A673 (cell line): ENCODE results near the gene TRMT6. TPM values are rescaled to one million over a fixed set of nuclear protein-coding genes. Genes with fewer than 3 reads are reported as not detected.

Experiments used
- BruUV-seq: library from RNA; stranded (reverse); fragments of 400-500 nt; replicated peaks from 2 replicates; lab custom pipeline; 2021; lab: Mats Ljungman, UMichigan
- CTCF ChIA-PET: fragments of 300-600 bp; sonication (Branson Sonifier 250); formaldehyde crosslinking; loops from one replicate; lab custom pipeline; 2022; ENCODE audit warnings: antibody characterized with exemption; lab: Charles Lee
- POLR2A ChIA-PET: fragments of 300-600 bp; sonication (Branson Sonifier 250); formaldehyde crosslinking; loops from one replicate; lab custom pipeline; 2022; ENCODE audit warnings: antibody characterized with exemption; ENCODE audit not compliant: low non-redundant PET; lab: Charles Lee
- DNase-seq: peaks from one replicate; pipeline ENCODE4 v3.0.0-alpha.2; 2015; ENCODE audit warnings: low spot score
- H3K27ac ChIP-seq: fragments of 200-600 bp; sonication (generic); 2 replicates; pipeline ENCODE4 v1.5.1; 2016; ENCODE audit warnings: mixed run types, low read depth, mild to moderate bottlenecking, mixed read lengths, antibody characterized with exemption, low read length; ENCODE audit not compliant: poor library complexity, severe bottlenecking
- H3K27me3 ChIP-seq: fragments of 200-600 bp; sonication (generic); replicated peaks from 2 replicates; pipeline ENCODE4 v1.6.1; 2017; ENCODE audit warnings: mixed run types, low read depth, mild to moderate bottlenecking, mixed read lengths, antibody characterized with exemption, low read length; ENCODE audit not compliant: insufficient read depth, poor library complexity
- H3K36me3 ChIP-seq: fragments of 200-600 bp; sonication (generic); 2 replicates; pipeline ENCODE4 v1.6.1; 2016; ENCODE audit warnings: mixed run types, mild to moderate bottlenecking, mixed read lengths, antibody characterized with exemption, low read length; ENCODE audit not compliant: insufficient read depth, poor library complexity, severe bottlenecking
- H3K4me1 ChIP-seq: fragments of 200-600 bp; sonication (generic); 2 replicates; pipeline ENCODE4 v1.6.1; 2017; ENCODE audit warnings: mixed run types, mild to moderate bottlenecking, mixed read lengths, antibody characterized with exemption, low read length; ENCODE audit not compliant: insufficient read depth, poor library complexity, severe bottlenecking
- H3K4me3 ChIP-seq: fragments of 200-600 bp; sonication (generic); 2 replicates; pipeline ENCODE4 v1.5.1; 2016; ENCODE audit warnings: low read depth, mixed run types, mild to moderate bottlenecking, mixed read lengths, low read length; ENCODE audit not compliant: poor library complexity, severe bottlenecking
- H3K9me3 ChIP-seq: fragments of 200-600 bp; sonication (generic); 2 replicates; pipeline ENCODE4 v1.6.1; 2016; ENCODE audit warnings: mixed run types, low read depth, mild to moderate bottlenecking, mixed read lengths, antibody characterized with exemption, low read length; ENCODE audit not compliant: poor library complexity, severe bottlenecking
- EZH2 ChIP-seq: fragments of 200-600 bp; sonication (generic); IDR thresholded peaks from 2 replicates; pipeline ENCODE4 v1.6.1; 2017; ENCODE audit warnings: borderline replicate concordance, low read depth, mild to moderate bottlenecking, mixed read lengths, antibody characterized with exemption, low read length; ENCODE audit not compliant: poor library complexity, severe bottlenecking
- intact Hi-C: fragments of 100-400 bp; cut with micrococcal nuclease; formaldehyde crosslinking; loops from one replicate; pipeline ENCODE4 v1.10.0; 2022; ENCODE audit not compliant: unreplicated experiment
- total RNA-seq: library from RNA; stranded (reverse); gene quantifications from 2 replicates; pipeline ENCODE4 v1.2.3, GENCODE V29; 2021
- TF ChIP-seq, protein P1 (sequence below): fragments of 300-800, 200-600 bp; sonication (generic); conservative IDR thresholded peaks from 2 replicates; pipeline ENCODE4 v1.5.1; 2017; ENCODE audit warnings: low read depth, mild to moderate bottlenecking, antibody characterized with exemption, low read length, moderate library complexity, mixed read lengths

TRMT6 gene
- total RNA-seq, 1 experiment from 2014 or later: 41.6 TPM

DNA sequence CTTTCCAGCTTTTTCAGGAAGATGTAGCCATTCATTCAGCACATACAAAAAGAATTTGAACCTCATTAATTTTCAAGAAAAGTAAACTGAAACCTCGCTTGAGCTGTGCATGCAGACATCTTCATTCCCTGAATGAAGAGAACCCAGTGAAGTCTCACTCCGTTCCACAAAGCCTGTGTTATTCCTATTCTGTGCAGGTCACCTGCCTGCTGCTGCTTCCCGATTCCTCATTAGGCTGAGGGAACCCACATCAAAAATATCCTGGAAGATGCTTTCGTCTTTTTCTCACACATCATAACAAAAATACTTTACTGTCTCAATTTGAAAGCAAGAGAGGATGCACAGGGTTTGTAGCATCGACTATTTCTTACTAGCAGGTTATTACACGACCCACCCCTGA lies 40.1 kb downstream of the TRMT6 start:
- POLR2A ChIA-PET: no interaction called here
- H3K27ac ChIP-seq: no peak overlapping the region
- no peak overlapping the region for H3K4me3 ChIP-seq
- intact Hi-C loops: no loop called here
- peaks cover 54% of the 10 kb centered on the region for H3K27me3 ChIP-seq
- no TSS peak for BruUV-seq
- no peaks in the 10 kb centered on the region for H3K9me3 ChIP-seq
- no peaks in the 10 kb centered on the region for H3K36me3 ChIP-seq
- no peak for DNase-seq
- TF ChIP-seq, protein P1, sequence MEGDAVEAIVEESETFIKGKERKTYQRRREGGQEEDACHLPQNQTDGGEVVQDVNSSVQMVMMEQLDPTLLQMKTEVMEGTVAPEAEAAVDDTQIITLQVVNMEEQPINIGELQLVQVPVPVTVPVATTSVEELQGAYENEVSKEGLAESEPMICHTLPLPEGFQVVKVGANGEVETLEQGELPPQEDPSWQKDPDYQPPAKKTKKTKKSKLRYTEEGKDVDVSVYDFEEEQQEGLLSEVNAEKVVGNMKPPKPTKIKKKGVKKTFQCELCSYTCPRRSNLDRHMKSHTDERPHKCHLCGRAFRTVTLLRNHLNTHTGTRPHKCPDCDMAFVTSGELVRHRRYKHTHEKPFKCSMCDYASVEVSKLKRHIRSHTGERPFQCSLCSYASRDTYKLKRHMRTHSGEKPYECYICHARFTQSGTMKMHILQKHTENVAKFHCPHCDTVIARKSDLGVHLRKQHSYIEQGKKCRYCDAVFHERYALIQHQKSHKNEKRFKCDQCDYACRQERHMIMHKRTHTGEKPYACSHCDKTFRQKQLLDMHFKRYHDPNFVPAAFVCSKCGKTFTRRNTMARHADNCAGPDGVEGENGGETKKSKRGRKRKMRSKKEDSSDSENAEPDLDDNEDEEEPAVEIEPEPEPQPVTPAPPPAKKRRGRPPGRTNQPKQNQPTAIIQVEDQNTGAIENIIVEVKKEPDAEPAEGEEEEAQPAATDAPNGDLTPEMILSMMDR: no peak
- TF ChIP-seq EZH2: no peak
- CTCF ChIA-PET: no interaction called here
- peaks cover 5% of the 10 kb centered on the region for H3K4me1 ChIP-seq

- Histone ChIP-seq H3K4me3 (no peak overlapping the region), H3K27me3 (peaks cover 51% of the 10 kb centered on the region), H3K36me3 (no peaks in the 10 kb centered on the region), H3K4me1 (peaks cover 5% of the 10 kb centered on the region), H3K27ac (no peak overlapping the region), H3K9me3 (no peaks in the 10 kb centered on the region)
- no peak for DNase-seq
- TF ChIP-seq, protein P1: no peak
- TF ChIP-seq EZH2: no peak
- CTCF ChIA-PET: no interaction called here
- intact Hi-C loops: no loop called here
- POLR2A ChIA-PET: no interaction called here
- no TSS peak for BruUV-seq
Observed at GRCh38 chr20:5908981-5909380, 41.4 kb downstream of the TRMT6 start.

- no peak for TF ChIP-seq EZH2
- TF ChIP-seq, protein P1: no peak
- no peak overlapping the region for H3K4me3 ChIP-seq
- ChIA-PET CTCF (no interaction called here), POLR2A (no interaction called here)
- H3K27me3 ChIP-seq: no peaks in the 10 kb centered on the region
- intact Hi-C loops: no loop called here
- no peaks in the 10 kb centered on the region for H3K9me3 ChIP-seq
- DNase-seq: no peak
- H3K4me1 ChIP-seq: no peaks in the 10 kb centered on the region
- H3K27ac ChIP-seq: no peak overlapping the region
- no peaks in the 10 kb centered on the region for H3K36me3 ChIP-seq
- BruUV-seq: no TSS peak
Observed at GRCh38 chr20:5900908-5901307, 49.4 kb downstream of the TRMT6 start.
